Stimulated activated naive CD4-positive, alpha-beta T cell (primary cell): Measurements from ENCODE around the gene TLE3.

Experiments used
- DNase-seq, 6 experiments: peaks; one replicate each; lab custom pipeline; 2025; lab: John Stamatoyannopoulos, UW

TLE3 gene

GRCh38 chr15:70063261-70063925, 34.3 kb downstream of the TLE3 start:
- no peak for DNase-seq

GRCh38 chr15:70062321-70062956, 35.3 kb downstream of the TLE3 start:
- no peak for DNase-seq

GRCh38 chr15:70061696-70062270, 35.9 kb downstream of the TLE3 start:
- no peak for DNase-seq

GRCh38 chr15:70060993-70061305, 36.8 kb downstream of the TLE3 start:
- no peak for DNase-seq

GRCh38 chr15:70060214-70060992, 37.3 kb downstream of the TLE3 start:
- no peak for DNase-seq

- no peak for DNase-seq
Measured at GRCh38 chr15:70059476-70060213, 38.1 kb downstream of the TLE3 start.

- no peak for DNase-seq
Measured at GRCh38 chr15:70058642-70059360, 38.9 kb downstream of the TLE3 start.

- no peak for DNase-seq
Measured at GRCh38 chr15:70057931-70058641, 39.6 kb downstream of the TLE3 start.

- DNase-seq, result no peak
Measured at GRCh38 chr15:70056091-70056680, 41.5 kb downstream of the TLE3 start.

GRCh38 chr15:70055601-70056051, 42.1 kb downstream of the TLE3 start:
- DNase-seq, result no peak

- no peak for DNase-seq
Measured at GRCh38 chr15:70054884-70055387, 42.8 kb downstream of the TLE3 start.

GRCh38 chr15:70054366-70054765, 43.4 kb downstream of the TLE3 start:
- DNase-seq, result no peak

- DNase-seq, result no peak
Measured at GRCh38 chr15:70053716-70054229, 43.9 kb downstream of the TLE3 start.

GRCh38 chr15:70053001-70053715, 44.6 kb downstream of the TLE3 start:
- no peak for DNase-seq

- no peak for DNase-seq
Measured at GRCh38 chr15:70051948-70052633, 45.6 kb downstream of the TLE3 start.

GRCh38 chr15:70050970-70051369, 46.7 kb downstream of the TLE3 start:
- no peak for DNase-seq

GRCh38 chr15:70050441-70050840, 47.3 kb downstream of the TLE3 start:
- DNase-seq, result no peak

GRCh38 chr15:70049701-70050301, 47.9 kb downstream of the TLE3 start:
- no peak for DNase-seq
